Left lung (tissue), 10 donors: ENCODE results near the gene PNPLA7. TPM values are rescaled to one million over a fixed set of nuclear protein-coding genes. Genes with fewer than 3 reads are reported as not detected.

Experiments
- ATAC-seq: fragments of 200-7000 bp; cut with Tn5 transposase; one replicate; pipeline ENCODE4 v1.9.1; 2020; ENCODE audit warnings: moderate library complexity
- DNase-seq, 4 donors: peaks; one replicate each; pipeline ENCODE4 v3.0.0-alpha.2; 2013 to 2020
- H3K27ac ChIP-seq, 2 donors: fragments of 200-600 bp; sonication (generic) in 1 of 2; one replicate each; pipeline versions ENCODE4 v1.5.0 to v1.8.0; 2020 to 2021
- H3K27me3 ChIP-seq, 2 donors: fragments of 200-600 bp; sonication (generic) in 1 of 2; one replicate each; pipeline versions ENCODE4 v1.5.0 to v1.8.0; 2020 to 2021
- H3K36me3 ChIP-seq, 2 donors: fragments of 200-600 bp; sonication (generic) in 1 of 2; one replicate each; pipeline versions ENCODE4 v1.5.0 to v1.8.0; 2020 to 2021
- H3K4me1 ChIP-seq, 2 donors: fragments of 200-600 bp; one replicate each; pipeline ENCODE4 v1.8.0; 2021
- H3K4me3 ChIP-seq, 2 donors: fragments of 200-600 bp; sonication (generic) in 1 of 2; one replicate each; pipeline versions ENCODE4 v1.5.0 to v1.8.0; 2020 to 2021; ENCODE audit warnings: mild to moderate bottlenecking in 1 of 2
- H3K9me3 ChIP-seq, 2 donors: fragments of 200-600 bp; sonication (generic) in 1 of 2; one replicate each; pipeline versions ENCODE4 v1.5.0 to v1.8.0; 2020 to 2021
- intact Hi-C, 2 donors: fragments of 100-400 bp; cut with DNase I; formaldehyde crosslinking; loops; one replicate each; pipeline versions ENCODE4 v1.11.2 to v1.14.2; 2022
- polyA plus RNA-seq, 6 donors: library from polyadenylated mRNA; unstranded; fragments of 120-200 nt; gene quantifications; one replicate each; pipeline ENCODE4 v1.2.1, GENCODE V29; 2013; ENCODE audit not compliant: insufficient read length in 6 of 6
- total RNA-seq, 2 donors: library from RNA; stranded (reverse); fragmentation: NEBNext Ultra II Directional; extraction: Animal tissue kit (Norgen Biotek cat#: 25700); gene quantifications; one replicate each; pipeline ENCODE4 v1.2.1, GENCODE V29; 2021
- TF ChIP-seq, protein P1 (sequence below), 2 donors: fragments of 200-600 bp; sonication (generic) in 1 of 2; IDR thresholded peaks; one replicate each; pipeline versions ENCODE4 v1.5.0 to v1.8.0; 2021; ENCODE audit warnings: antibody characterized with exemption in 2 of 2
- donor health status: DM: no; HTN: yes; CAD: no.
- donor health status: DM: no; HTN: no; CAD: no.

The PNPLA7 gene
- total and polyA plus RNA-seq, 8 donors: 2.9 to 8.9 (median 4.9) TPM

GRCh38 chr9:137421838-137422603 lies 128.2 kb downstream of the PNPLA7 start:
- intact Hi-C loops: no loop called here
- DNase-seq (no peak), ATAC-seq (no peak)
- Histone ChIP-seq H3K27me3 (peaks cover 0 to 5% of the 10 kb centered on the region in 2 donors), H3K4me3 (peak overlapping the region; percentile 87 to 93), H3K9me3 (no peaks in the 10 kb centered on the region), H3K36me3 (peaks cover 0 to 4% of the 10 kb centered on the region in 2 donors), H3K4me1 (peaks cover 0 to 35% of the 10 kb centered on the region in 2 donors), H3K27ac (peak overlapping the region; percentile 62 to 77)
- TF ChIP-seq, protein P1, sequence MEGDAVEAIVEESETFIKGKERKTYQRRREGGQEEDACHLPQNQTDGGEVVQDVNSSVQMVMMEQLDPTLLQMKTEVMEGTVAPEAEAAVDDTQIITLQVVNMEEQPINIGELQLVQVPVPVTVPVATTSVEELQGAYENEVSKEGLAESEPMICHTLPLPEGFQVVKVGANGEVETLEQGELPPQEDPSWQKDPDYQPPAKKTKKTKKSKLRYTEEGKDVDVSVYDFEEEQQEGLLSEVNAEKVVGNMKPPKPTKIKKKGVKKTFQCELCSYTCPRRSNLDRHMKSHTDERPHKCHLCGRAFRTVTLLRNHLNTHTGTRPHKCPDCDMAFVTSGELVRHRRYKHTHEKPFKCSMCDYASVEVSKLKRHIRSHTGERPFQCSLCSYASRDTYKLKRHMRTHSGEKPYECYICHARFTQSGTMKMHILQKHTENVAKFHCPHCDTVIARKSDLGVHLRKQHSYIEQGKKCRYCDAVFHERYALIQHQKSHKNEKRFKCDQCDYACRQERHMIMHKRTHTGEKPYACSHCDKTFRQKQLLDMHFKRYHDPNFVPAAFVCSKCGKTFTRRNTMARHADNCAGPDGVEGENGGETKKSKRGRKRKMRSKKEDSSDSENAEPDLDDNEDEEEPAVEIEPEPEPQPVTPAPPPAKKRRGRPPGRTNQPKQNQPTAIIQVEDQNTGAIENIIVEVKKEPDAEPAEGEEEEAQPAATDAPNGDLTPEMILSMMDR (IDR thresholded peaks at IDR 0.05): no peak

DNA sequence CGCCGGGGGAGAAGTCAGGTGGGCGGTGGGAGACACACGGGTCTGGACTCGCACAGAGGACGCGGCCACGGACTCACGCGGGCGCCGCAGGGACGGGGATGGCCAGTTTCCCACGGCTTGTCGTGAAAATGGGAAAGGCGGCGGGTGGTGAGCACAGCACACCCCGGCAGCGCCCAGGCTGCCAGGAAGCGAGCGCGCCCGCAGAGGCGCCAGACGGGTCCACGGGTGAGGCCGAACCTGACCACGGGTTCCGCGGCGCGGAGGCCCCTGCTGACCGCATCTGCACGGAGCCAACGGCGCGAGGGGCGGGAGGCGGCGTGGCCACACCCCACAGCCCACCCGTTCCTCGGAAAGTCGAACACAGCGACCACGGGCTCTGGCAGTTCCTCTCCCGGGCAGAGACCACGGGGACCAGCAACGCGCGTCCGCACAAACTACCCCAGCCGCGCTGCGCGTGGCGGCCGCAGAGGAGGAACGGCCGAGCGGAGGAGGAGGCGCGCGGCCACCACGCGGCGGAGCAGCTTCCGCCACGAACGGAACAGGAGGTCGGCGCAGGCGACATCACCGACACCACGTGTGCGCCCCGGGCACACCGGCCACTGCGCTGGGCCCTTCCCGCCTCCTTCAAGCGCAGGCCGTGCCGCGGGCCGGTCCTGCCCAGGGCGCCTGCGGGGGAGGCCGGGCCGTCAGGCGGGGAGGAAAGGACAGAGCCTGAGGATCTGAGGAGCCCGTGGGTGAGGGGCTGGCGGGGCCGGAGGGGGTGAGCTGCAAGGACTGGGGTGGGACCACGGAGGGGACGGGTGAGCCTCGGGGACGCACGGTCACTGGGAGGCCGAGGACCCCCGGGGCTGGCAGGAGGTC lies 132.8 kb downstream of the PNPLA7 start:
- Histone ChIP-seq H3K4me1 (peaks cover 0 to 28% of the 10 kb centered on the region in 2 donors), H3K4me3 (peak overlapping the region; percentile 11 to 29), H3K27me3 (no peaks in the 10 kb centered on the region), H3K36me3 (peaks cover 0 to 5% of the 10 kb centered on the region in 2 donors), H3K9me3 (no peaks in the 10 kb centered on the region), H3K27ac (peak overlapping the region; percentile 7 to 50)
- DNase-seq (peak in 1 of 4 donors; percentile 78), ATAC-seq (peak; percentile 43)
- intact Hi-C loops: no loop called here
- TF ChIP-seq, protein P1 (IDR thresholded peaks at IDR 0.05): no peak

- DNase-seq (peak in 1 of 4 donors; percentile 76), ATAC-seq (no peak)
- intact Hi-C loops: no loop called here
- peak overlapping the region in 1 of 2 donors; percentile 29 for H3K4me3 ChIP-seq
- peaks cover 7 to 28% of the 10 kb centered on the region in 2 donors for H3K4me1 ChIP-seq
- peak overlapping the region in 1 of 2 donors; percentile 50 for H3K27ac ChIP-seq
- TF ChIP-seq, protein P1 (IDR thresholded peaks at IDR 0.05): no peak
- no peaks in the 10 kb centered on the region for H3K9me3 ChIP-seq
- H3K27me3 ChIP-seq: peaks cover 0 to 4% of the 10 kb centered on the region in 2 donors
- peaks cover 0 to 5% of the 10 kb centered on the region in 2 donors for H3K36me3 ChIP-seq
These were observed 133.5 kb downstream of the PNPLA7 start for GRCh38 chr9:137416563-137417151.

GRCh38 chr9:137416006-137416562 lies 134.1 kb downstream of the PNPLA7 start:
- ATAC-seq: no peak

More at GRCh38 chr9:137416006-137416562, 134.1 kb downstream of the PNPLA7 start:
- Histone ChIP-seq H3K27ac (no peak overlapping the region), H3K36me3 (peaks cover 0 to 5% of the 10 kb centered on the region in 2 donors), H3K4me1 (peaks cover 7 to 26% of the 10 kb centered on the region in 2 donors), H3K27me3 (peaks cover 0 to 9% of the 10 kb centered on the region in 2 donors), H3K4me3 (no peak overlapping the region), H3K9me3 (no peaks in the 10 kb centered on the region)
- DNase-seq: no peak
- intact Hi-C loops: no loop called here
- TF ChIP-seq, protein P1 (IDR thresholded peaks at IDR 0.05): no peak
